SH-SY5Y (cell line): Measurements from ENCODE around the gene SPRR1B.

Source experiments
- GATA2 ChIP-seq: IDR thresholded peaks from 2 replicates; pipeline ENCODE4 v1.6.1; 2011; ENCODE audit warnings: mild to moderate bottlenecking, low read depth, low read length
- GATA3 ChIP-seq: IDR thresholded peaks from 2 replicates; pipeline ENCODE4 v1.6.1; 2011; ENCODE audit warnings: low read depth, mild to moderate bottlenecking, low read length, moderate library complexity

DNA sequence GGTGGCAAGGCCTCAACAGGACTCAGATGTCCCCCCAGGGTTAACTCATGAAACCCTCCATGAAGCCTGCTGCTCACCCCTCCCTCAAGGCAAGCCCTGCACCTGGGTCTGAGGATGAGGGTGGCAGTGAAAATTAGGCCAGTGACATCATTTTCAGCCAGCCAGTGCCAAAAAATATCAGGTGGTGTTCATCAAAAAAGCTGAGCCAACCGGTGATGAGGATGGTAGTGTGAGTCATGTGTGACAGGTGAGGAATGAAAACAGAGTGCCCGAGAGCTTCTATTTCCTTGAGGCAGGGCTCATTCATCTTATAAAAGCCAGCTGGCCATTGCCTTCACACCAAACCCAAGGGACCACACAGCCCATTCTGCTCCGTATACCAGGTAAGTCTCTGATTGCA is 47.3 kb upstream of the SPRR1B start, which contains the start of gene SPRR1A:
- no peak for TF ChIP-seq GATA2
- no peak for TF ChIP-seq GATA3
